Mucosa of descending colon (tissue), 3 donors: ENCODE measurements around the gene VAPB. TPM values are rescaled to one million over a fixed set of nuclear protein-coding genes. Genes with fewer than 3 reads are reported as not detected.

Source experiments
- ATAC-seq: fragments of 200-7000 bp; cut with Tn5 transposase; one replicate; pipeline ENCODE4 v1.9.1; 2020; ENCODE audit warnings: mild to moderate bottlenecking, moderate library complexity
- DNase-seq, 3 donors: peaks; one replicate each; pipeline ENCODE4 v3.0.0-alpha.2; 2020
- H3K36me3 ChIP-seq: fragments of 200-600 bp; one replicate; pipeline ENCODE4 v1.8.0; 2021; ENCODE audit warnings: low read depth, mild to moderate bottlenecking
- H3K4me1 ChIP-seq: fragments of 200-600 bp; one replicate; pipeline ENCODE4 v1.8.0; 2021; ENCODE audit warnings: low read depth, mild to moderate bottlenecking
- H3K4me3 ChIP-seq: fragments of 200-600 bp; one replicate; pipeline ENCODE4 v1.8.0; 2021; ENCODE audit warnings: mild to moderate bottlenecking
- H3K9me3 ChIP-seq: fragments of 200-600 bp; one replicate; pipeline ENCODE4 v1.8.0; 2021; ENCODE audit warnings: mild to moderate bottlenecking
- intact Hi-C, 2 donors: fragments of 100-400 bp; cut with DNase I in 1 of 2; cut with micrococcal nuclease in 1 of 2; formaldehyde crosslinking; loops; one replicate each; pipeline versions ENCODE4 v1.11.0 to v1.11.1; 2022; cut with DNase I, micrococcal nuclease
- total RNA-seq, 3 donors: library from RNA; stranded (reverse); fragmentation: NEBNext Ultra II Directional in 2 of 3; extraction: Animal tissue kit (Norgen Biotek cat#: 25700) in 2 of 3; gene quantifications; one replicate each; pipeline versions ENCODE4 v1.2.1 to v1.2.4, GENCODE V29; 2021 to 2023
- TF ChIP-seq, protein P1 (sequence below): fragments of 200-600 bp; IDR thresholded peaks from one replicate; pipeline ENCODE4 v1.8.0; 2022; ENCODE audit warnings: antibody characterized with exemption, mild to moderate bottlenecking
- donor health status: DM: no; HTN: no; CAD: no; lungs with moderate emphysema.
- donor health status: DM: no; HTN: no; CAD: no.
- donor health status: DM: no; HTN: yes; CAD: no.

The VAPB gene
- total RNA-seq, 3 donors from 2014 or later, result 52.5 to 74.6 (median 58.8) TPM

DNA sequence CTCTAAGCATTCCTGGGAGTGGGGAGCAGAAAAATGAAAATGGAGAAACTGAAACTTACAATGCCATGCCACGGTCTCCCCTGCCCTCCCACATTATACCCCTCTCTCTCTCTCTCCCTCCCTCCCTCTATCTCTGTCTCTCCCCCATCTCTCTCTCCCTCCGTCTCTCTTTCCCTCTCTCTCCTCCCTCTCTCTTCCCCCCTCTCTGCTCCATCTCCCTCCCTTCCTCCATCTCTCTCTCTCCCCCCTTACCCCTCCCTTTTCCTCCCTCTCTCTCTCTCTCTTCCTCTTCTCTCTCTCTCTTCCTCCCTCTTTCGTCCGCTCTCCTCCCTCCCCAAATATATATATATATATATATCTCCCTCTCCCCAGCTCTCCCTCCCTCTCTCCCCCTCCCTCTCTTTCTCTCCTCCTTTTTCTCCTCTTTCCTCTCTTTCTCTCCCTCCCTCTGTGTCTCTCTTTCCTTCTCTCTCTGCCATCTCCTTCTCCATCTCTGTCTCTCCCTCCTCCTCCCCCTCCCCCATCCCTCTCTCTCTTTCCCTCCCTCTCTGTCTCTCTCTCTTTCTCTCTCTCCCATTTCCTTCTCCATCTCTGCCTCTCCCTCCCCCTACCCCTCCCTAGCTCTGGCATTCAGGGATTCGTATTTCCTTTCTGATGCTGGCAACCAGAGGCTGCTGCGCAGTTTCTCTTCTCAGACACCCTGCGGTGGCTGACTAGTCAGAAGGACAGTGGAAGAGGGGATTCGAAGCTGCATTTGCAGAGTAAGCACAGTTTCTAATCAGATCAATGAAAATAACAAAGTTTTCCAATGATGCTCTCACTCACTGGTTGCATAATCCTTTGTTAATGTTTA is 13.9 kb upstream of the VAPB start:
- Histone ChIP-seq H3K4me3 (no peak overlapping the region), H3K4me1 (no peaks in the 10 kb centered on the region), H3K9me3 (no peaks in the 10 kb centered on the region), H3K36me3 (no peaks in the 10 kb centered on the region)
- TF ChIP-seq, protein P1, sequence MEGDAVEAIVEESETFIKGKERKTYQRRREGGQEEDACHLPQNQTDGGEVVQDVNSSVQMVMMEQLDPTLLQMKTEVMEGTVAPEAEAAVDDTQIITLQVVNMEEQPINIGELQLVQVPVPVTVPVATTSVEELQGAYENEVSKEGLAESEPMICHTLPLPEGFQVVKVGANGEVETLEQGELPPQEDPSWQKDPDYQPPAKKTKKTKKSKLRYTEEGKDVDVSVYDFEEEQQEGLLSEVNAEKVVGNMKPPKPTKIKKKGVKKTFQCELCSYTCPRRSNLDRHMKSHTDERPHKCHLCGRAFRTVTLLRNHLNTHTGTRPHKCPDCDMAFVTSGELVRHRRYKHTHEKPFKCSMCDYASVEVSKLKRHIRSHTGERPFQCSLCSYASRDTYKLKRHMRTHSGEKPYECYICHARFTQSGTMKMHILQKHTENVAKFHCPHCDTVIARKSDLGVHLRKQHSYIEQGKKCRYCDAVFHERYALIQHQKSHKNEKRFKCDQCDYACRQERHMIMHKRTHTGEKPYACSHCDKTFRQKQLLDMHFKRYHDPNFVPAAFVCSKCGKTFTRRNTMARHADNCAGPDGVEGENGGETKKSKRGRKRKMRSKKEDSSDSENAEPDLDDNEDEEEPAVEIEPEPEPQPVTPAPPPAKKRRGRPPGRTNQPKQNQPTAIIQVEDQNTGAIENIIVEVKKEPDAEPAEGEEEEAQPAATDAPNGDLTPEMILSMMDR, result no peak
- intact Hi-C loops, result no loop called here
- no peak for DNase-seq
- no peak for ATAC-seq

DNA sequence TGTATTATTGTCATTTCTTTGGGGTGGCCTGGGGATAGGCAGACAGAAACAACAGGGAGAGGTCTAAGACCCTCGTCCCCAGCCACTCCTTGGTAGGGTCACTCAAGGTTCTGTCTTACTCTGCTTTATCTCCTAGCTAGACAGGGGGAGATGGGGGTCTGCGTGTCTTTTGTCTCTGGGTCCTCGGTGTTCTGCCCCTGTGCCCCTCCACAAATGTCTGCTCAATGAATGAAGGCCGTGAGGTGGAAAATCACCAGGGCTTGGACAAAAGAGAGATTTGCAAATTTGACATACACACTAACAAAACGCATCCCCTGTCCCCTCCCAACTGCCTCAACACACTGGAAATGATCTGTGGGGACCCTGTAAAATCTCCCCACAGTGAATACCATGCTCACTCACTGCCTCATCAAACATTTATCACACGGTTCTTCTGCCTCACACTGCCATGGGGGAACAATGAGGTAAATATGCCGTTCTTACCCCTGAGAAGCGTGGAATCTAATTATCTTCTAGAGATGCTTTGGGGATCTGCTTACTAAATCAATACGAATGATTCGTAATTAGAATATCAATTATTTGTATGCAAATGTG is 13.2 kb upstream of the VAPB start:
- DNase-seq, result no peak
- Histone ChIP-seq H3K4me3 (no peak overlapping the region), H3K9me3 (no peaks in the 10 kb centered on the region), H3K4me1 (no peaks in the 10 kb centered on the region), H3K36me3 (no peaks in the 10 kb centered on the region)
- intact Hi-C loops, result no loop called here
- TF ChIP-seq, protein P1, result no peak
- ATAC-seq, result no peak

DNA sequence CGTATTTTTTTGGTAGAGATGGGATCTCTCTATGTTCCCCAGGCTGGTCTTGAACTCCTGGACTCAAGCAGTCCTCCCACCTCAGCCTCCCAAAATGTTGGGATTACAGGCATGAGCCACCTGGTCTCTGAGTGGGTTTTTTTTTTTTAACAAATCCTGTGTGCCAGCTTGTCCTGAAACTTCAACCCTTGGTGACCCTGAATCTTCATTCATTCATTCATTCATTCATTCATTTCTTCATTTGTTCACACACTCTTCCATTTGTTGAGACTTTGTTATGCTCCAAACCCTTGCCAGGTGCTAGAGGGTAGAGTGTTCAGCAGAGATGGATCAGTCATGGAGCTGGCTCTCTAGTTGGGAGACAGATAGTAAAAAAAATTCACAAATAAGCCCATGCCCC is 12.0 kb upstream of the VAPB start:
- ATAC-seq (no peak), DNase-seq (no peak)
- peaks cover 8% of the 10 kb centered on the region for H3K9me3 ChIP-seq
- no peak overlapping the region for H3K4me3 ChIP-seq
- TF ChIP-seq, protein P1, result no peak
- no peaks in the 10 kb centered on the region for H3K4me1 ChIP-seq
- H3K36me3 ChIP-seq, result no peaks in the 10 kb centered on the region
- intact Hi-C loops, result no loop called here

DNA sequence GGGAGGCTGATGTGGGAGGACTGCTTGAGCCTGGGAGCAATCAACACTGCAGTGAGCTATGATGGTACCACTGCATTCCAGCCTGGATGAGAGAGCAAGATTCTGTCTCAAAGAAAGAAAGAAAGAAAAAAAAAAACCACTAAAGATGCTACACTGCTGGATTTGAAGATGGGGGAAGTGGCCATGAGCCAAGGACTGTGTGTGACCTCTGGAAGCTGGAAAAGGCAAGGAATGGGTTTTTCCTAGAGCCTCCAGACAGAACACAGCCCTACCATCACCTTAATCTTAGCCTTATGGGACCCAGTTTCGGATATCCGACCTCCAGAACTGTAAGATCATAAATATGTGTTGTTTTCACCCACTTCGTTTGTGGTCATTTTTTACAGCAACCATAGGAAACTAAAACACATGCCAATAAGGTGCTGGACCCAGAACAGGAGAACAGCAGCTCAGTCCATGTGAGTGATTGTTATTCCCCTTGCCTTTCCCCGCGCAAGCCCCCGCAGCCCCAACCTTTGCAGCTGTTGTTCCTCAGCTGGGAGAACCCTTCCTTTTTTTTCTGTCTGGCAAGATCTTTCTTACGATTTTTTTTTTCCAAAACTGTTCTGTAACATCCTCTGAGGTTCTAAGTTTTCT is 11.1 kb upstream of the VAPB start:
- no peaks in the 10 kb centered on the region for H3K36me3 ChIP-seq
- H3K4me1 ChIP-seq, result no peaks in the 10 kb centered on the region
- intact Hi-C loops, result no loop called here
- no peak for ATAC-seq
- no peak overlapping the region for H3K4me3 ChIP-seq
- H3K9me3 ChIP-seq, result peaks cover 8% of the 10 kb centered on the region
- TF ChIP-seq, protein P1, result no peak
- DNase-seq, result no peak

DNA sequence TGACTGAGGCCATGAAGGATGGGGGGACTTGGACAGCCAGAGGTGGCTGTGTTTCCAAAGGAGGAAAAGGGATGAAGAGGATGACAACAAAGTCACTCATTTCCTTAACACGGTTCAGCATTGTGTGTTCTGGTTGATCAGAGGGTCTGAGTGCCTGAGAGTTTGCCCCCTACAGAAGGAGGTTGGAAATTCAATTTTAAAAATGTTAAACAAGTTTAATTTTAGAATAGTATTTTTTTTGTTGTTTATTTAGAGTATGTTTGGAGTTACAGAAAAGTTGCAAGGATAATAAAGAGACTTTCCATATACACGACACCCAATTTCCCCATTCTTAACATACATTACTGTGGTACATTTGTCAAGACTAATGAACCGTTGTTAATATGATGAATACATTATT is 10.3 kb upstream of the VAPB start:
- Histone ChIP-seq H3K4me1 (no peaks in the 10 kb centered on the region), H3K36me3 (no peaks in the 10 kb centered on the region), H3K9me3 (peaks cover 8% of the 10 kb centered on the region), H3K4me3 (no peak overlapping the region)
- ATAC-seq (no peak), DNase-seq (no peak)
- intact Hi-C loops, result no loop called here
- TF ChIP-seq, protein P1, result no peak
